Stimulated activated CD4-positive, alpha-beta T cell treated with anti-CD3 and anti-CD28 coated beads, Interleukin-4, amount 100 ng/mL, for 24 hours (primary cell): ENCODE measurements around the gene BRCA2.
"Not testable (repeated sequence)": the region's sequence is repeated elsewhere in the genome, so short reads cannot be mapped to it uniquely, and the experiment has no call there.

ENCODE experiments used
- DNase-seq: peaks from one replicate; pipeline ENCODE4 v3.0.0-alpha.2; 2020

The BRCA2 gene

DNA sequence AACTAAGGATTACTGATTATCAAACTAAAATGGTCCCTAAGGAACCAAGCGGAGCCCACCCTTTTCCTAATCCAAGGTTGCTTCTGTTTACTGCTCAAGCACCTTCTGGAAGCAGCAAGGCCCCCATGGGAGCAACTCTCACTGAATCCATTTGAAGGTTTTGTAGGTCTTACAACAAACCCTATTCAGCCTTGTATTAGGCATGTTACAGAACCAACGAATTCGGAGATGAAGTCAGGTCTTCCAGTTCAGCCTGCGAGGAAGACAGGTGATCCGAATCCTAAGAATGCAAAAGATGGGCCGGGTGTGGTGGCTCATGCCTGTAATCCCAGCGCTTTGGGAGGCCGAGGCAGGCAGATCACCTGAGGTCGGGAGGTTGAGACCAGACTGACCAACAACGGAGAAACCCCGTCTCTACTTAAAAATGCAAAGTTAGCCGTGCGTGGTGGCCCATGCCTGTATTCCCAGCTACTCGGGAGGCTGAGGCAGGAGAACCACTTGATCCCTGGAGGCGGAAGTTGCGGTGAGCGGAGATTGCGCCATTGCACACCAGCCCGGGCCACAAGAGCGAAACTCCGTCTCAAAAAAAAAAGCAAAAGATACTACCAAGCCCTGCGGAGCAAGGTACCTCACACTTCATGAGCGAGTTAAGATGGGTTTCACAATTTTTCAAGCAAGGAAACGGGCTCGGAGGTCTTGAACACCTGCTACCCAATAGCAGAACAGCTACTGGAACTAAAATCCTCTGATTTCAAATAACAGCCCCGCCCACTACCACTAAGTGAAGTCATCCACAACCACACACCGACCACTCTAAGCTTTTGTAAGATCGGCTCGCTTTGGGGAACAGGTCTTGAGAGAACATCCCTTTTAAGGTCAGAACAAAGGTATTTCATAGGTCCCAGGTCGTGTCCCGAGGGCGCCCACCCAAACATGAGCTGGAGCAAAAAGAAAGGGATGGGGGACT lies 754 bp upstream of the BRCA2 start:
- peak; percentile 65 for DNase-seq

DNA sequence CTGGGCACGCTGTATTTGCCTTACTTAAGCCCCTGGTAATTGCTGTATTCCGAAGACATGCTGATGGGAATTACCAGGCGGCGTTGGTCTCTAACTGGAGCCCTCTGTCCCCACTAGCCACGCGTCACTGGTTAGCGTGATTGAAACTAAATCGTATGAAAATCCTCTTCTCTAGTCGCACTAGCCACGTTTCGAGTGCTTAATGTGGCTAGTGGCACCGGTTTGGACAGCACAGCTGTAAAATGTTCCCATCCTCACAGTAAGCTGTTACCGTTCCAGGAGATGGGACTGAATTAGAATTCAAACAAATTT lies 676 bp downstream of the BRCA2 start:
- DNase-seq = no peak

DNA sequence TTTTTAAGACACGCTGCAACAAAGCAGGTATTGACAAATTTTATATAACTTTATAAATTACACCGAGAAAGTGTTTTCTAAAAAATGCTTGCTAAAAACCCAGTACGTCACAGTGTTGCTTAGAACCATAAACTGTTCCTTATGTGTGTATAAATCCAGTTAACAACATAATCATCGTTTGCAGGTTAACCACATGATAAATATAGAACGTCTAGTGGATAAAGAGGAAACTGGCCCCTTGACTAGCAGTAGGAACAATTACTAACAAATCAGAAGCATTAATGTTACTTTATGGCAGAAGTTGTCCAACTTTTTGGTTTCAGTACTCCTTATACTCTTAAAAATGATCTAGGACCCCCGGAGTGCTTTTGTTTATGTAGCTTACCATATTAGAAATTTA lies 1.2 kb downstream of the BRCA2 start:
- no peak for DNase-seq

DNA sequence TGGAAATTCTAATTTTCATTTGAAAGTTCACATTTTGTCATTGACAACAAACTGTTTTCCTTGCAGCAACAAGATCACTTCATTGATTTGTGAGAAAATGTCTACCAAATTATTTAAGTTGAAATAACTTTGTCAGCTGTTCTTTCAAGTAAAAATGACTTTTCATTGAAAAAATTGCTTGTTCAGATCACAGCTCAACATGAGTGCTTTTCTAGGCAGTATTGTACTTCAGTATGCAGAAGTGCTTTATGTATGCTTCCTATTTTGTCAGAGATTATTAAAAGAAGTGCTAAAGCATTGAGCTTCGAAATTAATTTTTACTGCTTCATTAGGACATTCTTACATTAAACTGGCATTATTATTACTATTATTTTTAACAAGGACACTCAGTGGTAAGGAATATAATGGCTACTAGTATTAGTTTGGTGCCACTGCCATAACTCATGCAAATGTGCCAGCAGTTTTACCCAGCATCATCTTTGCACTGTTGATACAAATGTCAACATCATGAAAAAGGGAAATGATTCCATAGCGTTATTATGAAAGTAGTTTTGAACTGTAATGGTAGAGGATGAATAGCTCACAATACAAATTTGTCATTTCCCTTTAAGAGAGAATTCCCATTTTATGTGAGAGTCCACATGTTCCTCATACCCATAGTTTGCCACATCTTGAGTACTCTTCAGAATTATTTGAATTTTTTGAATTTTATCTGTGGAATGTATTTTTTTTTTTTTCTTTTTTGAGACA lies 2.6 kb downstream of the BRCA2 start:
- DNase-seq = no peak

DNA sequence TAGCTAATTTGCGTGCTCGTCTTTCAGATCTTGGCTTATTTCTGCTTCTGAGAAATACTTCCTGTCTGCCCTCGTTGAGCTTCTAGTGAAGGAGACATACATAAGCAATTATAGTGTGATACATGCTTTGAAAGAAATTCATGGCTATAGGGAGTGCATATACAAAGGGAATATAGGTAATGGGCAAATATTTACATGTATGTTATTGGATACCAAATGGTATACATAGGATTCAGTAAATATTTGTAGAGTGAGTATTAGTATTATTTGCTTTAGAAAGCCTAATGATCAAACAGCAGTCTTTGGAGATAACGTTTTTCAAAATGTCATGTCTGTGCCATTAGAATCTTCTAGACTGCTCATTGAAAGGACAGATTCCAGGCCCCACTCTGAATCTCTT lies 5.2 kb downstream of the BRCA2 start:
- no peak for DNase-seq

DNA sequence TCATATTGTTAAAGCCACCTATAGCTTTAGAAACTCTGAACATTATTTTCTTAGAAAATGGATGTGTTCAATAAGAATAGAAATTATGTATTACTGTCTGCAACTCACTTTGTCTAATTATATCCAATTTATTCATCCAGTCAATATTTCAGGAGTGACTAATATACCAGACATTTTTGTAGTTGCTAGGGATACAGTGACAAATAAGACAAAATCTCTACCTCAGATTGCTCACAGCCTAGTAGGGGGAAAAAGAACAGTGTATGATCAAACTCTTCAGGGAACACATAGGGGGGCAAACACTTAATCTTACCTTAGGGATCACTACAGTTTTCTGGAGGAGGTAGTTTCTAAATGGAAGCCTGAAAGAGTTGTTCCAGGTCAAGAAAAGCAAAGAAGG lies 8.6 kb downstream of the BRCA2 start:
- DNase-seq = no peak

DNA sequence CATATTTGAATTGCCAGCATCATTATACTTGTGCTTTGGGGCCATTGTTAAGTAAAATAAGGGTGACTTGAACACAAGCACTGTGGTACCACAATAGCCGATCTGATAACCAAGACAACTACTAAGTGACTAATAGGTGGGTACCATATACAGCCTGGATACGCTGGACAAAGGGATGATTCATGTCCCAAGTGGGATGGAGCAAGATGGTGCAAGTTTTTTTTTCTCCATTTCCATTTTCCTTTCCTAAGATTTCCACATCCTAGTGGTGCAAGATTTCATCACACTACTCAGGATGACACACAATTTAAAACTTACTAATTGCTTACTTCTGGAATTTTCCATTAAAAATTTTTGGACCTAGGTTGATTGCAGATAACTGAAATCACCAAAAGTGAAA lies 15.1 kb downstream of the BRCA2 start:
- no peak for DNase-seq

DNA sequence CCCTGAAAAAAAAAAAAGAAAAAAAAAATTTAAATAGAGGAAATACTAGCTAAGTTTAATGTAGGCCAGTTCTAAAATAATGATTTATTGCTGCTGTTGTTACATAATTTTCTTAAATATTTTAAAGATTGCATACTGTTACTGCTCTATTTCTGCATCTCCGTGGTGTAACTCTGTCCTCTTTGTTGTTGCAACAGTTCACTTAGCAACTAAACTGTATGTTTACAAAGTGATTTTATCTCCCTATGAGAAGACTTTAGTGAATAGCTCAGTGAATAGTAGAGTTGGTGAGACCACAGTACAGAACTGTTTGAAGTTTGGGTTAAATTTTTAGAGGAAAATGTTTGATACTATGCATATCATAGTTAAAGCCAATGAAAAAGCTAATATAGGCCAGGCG lies 19.4 kb downstream of the BRCA2 start:
- DNase-seq = no peak

DNA sequence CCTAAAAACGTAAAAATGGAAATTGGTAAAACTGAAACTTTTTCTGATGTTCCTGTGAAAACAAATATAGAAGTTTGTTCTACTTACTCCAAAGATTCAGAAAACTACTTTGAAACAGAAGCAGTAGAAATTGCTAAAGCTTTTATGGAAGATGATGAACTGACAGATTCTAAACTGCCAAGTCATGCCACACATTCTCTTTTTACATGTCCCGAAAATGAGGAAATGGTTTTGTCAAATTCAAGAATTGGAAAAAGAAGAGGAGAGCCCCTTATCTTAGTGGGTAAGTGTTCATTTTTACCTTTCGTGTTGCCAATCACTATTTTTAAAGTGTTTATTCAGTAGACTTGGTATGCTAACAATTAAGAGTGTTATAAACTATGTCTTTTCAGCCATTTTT lies 25.6 kb downstream of the BRCA2 start:
- DNase-seq = no peak

DNA sequence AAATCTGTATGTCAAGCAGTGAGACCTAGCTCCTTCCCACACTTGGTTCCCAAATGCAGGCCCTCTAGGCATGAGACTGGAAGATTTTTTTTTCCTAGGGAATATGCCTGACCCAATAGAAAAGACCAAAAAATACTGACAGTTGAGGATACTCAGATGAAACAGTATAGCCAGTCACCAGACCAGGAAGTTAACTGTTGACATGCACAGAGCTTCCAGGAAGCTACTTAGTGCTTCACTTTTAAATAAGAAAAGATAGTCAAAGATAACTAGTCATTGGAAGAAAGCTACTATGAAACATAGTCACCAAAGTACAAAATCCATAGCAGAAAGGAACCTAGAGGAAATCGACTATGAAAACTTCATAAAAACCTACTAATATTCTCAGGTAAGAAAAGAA lies 32.3 kb downstream of the BRCA2 start:
- DNase-seq = no peak

DNA sequence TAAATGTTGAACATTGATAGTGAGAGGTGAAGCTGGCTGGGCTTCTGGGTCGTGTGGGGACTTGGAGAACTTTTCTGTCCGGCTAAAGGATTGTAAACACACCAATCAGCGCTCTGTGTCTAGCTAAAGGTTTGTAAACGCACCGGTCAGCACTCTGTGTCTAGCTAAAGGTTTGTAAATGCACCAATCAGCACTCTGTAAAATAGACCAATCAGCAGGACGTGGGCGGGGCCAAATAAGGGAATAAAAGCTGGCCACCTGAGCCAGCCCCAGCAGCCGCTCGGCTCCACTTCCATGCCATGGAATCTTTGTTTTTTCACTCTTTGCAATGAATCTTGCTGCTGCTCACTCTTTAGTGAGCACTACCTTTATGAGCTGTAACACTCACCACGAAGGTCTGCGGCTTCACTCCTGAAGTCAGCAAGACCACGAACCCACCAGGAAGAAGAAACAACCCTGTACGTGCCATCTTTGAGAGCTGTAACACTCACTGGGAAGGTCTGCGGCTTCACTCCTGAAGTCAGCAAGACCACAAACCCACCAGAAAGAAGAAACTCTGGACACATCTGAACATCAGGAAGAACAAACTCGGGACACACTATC lies 35.6 kb downstream of the BRCA2 start:
- not testable (repeated sequence) for DNase-seq

DNA sequence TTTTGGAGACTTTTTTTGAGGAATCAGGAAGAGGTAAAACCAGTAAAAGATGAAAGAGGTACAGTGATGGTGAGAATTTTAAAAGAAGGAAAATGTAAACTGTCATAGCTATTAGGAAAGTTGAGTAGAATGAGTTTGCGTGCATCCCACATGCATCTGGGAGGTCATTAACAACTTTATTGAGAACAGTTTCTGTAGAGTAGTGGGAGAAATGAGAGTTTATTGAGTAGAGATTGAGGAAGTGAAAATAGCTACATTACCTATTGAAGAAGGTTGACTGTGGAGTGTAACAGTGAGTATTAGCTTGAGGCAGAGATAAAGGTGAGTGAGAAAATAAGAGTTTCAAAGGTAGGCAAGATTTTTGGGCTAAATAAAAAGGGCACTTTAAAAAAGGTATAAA lies 38.7 kb downstream of the BRCA2 start:
- DNase-seq = no peak

DNA sequence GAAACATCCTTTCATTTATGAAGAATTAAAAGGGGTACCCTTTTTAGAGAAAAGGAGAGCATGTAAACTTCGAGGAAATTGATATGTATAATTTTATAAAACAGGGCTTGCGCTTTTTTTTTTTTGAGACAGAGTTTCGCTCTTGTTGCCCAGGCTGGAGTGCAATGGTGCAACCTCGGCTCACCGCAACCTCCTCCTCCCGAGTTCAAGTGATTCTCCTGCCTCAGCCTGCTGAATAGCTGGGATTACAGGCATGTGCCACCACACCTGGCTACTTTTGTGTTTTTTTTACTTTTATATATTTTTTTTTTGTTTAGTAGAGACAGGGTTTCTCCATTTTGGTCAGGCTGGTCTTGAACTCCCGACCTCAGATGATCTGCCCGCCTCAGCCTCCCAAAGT lies 40.6 kb downstream of the BRCA2 start:
- DNase-seq = not testable (repeated sequence)

DNA sequence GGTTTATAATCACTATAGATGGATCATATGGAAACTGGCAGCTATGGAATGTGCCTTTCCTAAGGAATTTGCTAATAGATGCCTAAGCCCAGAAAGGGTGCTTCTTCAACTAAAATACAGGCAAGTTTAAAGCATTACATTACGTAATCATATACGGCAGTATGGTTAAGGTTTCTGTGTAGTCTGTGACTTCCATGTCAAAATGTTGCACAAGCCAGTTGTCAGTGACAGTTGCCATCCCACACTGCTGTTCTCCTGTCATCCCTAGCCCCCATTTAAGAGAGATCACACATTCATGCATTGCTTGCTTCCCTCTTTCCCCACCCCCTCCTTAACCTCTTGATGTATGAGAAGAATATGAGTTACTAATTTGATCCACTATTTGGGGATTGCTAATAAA lies 47.3 kb downstream of the BRCA2 start:
- no peak for DNase-seq

DNA sequence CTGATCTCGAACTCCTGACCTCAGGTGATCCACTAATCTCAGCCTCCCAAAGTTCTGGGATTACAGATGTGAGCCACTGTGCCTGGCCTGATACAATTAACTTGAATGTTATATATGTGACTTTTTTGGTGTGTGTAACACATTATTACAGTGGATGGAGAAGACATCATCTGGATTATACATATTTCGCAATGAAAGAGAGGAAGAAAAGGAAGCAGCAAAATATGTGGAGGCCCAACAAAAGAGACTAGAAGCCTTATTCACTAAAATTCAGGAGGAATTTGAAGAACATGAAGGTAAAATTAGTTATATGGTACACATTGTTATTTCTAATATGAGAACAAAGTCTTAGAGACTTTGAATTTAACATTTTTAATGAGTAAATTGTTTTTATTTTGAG lies 55.5 kb downstream of the BRCA2 start:
- DNase-seq = no peak

DNA sequence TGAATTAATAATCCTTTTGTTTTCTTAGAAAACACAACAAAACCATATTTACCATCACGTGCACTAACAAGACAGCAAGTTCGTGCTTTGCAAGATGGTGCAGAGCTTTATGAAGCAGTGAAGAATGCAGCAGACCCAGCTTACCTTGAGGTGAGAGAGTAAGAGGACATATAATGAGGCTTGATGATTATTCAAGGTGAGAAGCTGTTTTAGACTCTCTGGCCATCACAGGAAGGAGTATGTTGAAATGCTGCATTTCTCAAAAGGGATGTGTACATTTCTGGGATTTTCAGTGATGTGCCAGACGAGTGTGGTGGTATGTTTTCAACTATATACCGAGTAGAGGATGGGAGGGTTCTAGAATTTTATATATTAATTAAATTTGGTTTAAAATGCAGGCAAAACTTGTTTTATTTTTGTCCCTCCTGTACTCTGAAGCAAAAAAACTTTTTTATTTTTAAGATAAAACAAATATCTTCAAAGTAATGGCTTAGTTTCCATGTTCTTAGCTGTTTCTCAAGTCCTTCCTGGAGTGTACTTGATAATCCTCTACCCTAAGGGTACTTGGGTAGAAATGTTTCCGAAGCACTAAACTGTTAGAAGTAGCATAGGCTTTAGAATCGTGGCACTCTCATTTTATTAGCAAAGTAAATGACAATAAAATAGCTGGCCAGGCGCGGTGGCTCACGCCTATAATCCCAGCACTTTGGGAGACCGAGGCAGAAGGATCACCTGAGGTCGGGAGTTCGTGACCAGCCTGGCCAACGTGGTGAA lies 61.5 kb downstream of the BRCA2 start:
- DNase-seq = no peak

DNA sequence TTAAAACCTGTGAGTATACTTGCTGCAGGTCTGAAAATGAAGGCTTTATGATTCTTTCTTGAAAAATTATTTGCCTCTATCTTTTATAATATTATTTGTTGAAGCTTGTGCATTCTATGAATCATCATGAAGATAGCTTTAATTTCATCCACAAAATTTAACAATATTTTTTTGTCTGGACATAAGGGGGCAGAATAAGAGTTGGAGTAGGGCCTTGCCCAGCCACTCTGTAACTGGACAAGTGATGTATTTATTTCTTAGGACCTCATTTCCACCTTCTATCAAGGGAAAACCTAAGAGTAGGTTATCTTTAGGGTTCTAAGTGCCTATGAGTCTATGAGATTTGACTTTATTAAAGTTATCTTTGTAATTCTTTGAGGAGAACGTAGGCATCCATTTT lies 62.7 kb downstream of the BRCA2 start:
- no peak for DNase-seq

DNA sequence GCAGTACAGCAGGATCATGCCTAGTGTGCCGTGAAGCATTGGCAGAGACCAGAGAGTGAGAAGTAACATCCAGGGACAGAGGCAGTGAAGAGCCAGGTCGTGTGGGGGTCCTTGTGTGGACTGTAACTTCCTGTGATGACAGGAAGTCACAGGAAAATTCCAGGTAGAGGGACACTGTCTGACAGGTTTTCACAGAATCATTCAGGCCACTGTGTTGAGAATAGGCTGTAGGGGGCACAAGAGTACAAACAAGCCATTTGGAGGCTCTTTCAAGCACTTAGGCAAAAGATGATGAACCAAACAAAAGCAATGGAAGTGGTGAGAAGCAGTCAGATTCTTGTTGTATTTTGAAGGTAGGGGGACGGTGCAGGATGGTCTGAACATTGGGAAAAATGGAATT lies 66.2 kb downstream of the BRCA2 start:
- DNase-seq = no peak

DNA sequence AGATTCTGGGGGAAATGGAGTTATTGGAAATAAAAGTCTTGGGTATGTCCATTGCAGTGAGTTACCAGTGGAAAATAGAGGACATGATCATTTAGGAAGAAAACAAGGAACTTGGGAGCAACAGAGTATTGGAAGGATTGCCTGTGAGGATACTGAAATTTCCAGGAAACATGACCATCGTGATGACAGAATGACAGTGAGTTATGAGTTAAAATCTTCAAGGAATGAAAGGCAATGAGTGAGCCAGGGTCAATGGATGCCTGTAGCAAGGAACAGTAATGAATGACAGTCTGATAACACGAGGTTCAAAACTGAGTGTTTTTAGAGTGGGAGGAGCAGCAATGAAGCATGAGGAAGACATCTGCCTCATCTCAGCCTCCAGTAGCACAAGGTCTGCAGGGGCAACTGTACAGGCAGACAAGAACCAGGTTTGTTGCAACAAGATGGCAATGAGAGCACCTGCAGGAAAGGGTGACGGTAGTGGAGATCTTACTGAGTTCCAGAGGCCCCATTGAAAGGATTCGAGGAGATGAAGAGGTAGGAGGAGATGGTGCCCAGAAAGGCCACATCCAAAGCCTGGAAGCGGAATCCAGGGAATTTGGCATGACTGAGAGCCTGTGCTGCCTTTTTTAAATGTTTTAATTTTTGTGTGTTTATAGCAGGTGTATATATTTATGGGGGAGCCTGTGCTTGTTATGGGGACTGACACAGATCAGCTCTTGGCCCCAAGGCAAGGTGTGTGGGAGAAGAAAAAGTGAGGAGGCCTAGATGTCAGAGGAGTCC lies 68.7 kb downstream of the BRCA2 start:
- no peak for DNase-seq

DNA sequence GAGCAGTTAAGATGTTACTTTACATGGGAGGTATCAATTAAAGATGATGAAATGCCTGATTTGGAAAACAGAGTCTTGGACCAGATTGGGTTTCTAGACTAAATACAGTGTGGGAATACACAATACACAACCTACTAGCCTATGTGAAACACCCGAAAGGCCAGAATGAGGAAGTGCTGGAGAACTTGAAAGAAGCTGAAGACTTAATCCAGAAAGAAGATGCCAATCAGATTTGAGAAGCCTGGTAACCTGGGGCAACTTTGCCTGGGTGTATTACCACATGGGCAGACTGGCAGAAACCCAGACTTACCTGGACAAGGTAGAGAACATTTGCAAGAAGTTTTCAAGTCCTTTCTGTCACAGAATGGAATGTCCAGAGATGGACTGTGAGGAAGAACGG lies 69.4 kb downstream of the BRCA2 start:
- no peak for DNase-seq

DNA sequence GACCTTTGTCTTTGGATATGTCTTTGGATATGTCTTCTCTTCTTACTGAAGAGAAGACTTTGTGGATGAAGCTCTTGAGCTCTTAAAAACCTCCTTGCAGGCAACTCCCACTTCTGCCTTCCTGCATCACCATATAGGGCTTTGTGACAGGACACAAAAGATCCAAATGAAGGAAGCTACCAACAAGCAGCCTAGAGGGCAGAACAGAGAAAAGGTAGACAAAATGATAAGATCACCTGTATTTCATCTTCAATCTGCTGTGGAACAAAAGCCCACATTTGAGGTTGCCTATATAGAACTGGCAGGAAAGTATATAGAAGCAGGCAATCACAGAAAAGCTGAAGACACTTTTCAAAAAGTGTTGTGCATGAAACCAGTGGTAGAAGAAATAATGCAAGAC lies 70.1 kb downstream of the BRCA2 start:
- no peak for DNase-seq

DNA sequence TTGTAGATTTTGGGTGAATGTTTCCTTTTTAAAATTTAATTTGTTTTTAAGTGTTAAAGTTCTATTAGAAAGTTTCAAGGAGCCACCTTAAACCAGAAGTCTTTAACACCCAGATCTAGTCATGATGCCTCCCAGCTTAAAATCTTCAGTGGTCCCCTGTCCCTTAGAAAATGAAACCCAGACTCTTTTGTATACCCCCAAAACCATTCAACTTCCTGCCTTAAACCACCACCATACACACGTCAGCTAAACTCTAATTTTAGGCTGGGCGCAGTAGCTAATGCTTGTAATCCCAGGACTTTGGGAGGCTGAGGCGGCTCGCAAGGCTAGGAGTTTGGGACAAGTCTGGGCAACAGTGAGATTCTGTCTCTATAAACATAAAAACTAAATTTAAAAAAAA lies 74.7 kb downstream of the BRCA2 start:
- no peak for DNase-seq
